Stimulated activated CD4-positive, alpha-beta T cell treated with anti-CD3 and anti-CD28 coated beads, Interleukin-2, amount 100 ng/mL, for 48 hours (primary cell): ENCODE data around the gene LMO4.

Source experiments
- DNase-seq, 2 donors: peaks; one replicate each; pipeline ENCODE4 v3.0.0-alpha.2; 2020

Gene LMO4

DNA sequence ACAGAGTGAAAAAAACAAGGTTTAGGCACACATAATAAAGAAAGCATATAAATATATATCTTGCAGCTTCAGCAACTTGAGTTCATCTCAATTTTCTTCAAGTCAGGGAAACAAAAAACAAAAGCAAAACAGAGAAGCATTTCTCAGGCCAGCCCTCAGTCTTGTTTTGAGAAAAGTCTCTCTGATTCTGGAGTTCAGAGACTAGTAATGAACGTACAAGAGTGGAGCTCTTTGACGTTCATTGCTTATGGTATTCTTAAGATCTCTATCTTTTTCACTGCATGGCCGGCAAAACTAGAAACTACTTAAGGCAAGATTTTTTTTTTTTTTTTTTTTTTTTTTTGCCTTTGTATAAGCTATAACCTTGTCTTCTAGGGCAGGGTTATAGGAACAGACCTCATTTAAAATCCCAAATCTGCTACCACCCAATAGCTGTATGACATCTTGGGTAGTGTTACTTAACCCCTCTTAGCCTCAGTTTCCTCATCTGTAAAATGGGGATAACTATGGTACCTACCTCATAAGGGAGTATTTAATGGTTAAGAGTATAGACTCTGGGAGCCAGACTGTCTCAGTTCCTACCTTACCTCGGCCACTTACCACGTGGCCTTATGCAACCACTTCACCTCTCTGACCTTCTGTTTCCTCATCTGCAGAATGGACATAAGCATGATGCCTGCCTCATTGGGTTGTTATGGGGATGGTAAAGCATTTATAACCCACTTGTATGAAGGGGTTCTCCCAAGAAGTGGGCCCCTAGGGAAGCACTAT lies 33.6 kb downstream of the LMO4 start:
- DNase-seq, result no peak

GRCh38 chr1:87362834-87363426 lies 34.2 kb downstream of the LMO4 start:
- no peak for DNase-seq

- no peak for DNase-seq
These were observed 38.9 kb downstream of the LMO4 start for GRCh38 chr1:87367549-87367948.

DNA sequence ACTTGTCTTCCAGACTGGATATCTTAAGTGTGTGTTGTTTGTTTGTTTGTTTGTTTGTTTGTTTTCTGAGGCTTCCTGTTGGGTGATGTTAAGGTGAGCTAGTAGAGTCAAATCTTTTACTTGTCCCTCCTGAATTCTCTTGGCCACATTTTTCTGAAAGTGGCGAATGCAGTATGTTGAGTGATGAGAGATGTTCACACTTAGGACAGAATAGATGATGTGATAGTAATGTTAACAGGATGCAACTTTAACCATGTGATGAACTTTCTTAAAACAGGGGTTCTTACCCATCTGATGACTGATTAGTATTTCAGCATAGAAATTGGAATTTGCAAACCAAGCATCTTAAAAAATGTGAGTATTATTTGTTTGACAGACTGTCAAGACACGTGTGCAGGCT lies 40.2 kb downstream of the LMO4 start:
- no peak for DNase-seq

DNA sequence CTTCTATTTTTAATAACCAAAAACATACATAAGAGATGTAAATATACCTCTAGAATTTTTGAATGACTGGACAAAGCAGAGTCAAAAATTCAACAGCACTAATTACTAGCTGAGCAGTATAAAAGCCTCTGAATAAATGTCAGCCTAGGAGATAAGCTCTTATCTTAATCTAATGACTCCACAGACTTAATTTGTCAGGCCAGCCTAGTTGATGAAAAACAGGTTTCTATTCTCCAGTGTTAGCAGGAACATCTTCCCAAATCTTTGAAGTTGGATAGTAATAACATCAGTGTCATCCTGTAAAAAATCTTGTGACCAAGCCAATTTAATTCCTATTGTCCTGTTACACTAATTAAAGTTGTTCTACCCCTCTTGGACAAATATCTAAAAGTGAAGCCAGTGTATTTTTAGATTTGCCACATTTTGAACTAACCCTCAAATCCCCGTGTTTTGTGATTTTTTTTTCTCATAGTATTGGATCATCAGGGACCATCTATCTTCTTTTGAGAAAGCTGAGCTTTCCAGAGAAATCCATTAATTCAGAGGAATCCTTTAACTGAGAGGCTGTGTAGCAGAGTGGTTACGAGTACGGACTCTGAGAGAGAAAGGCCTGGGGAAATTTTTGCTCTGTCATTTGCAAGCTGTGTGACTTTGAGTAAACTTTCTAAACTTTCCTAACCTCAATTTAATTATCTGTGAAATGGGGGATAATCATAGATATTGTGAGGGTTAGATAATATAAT lies 41.2 kb downstream of the LMO4 start:
- DNase-seq, result no peak

GRCh38 chr1:87370544-87370943 lies 41.9 kb downstream of the LMO4 start:
- DNase-seq, result no peak

- no peak for DNase-seq
These were observed 50.6 kb downstream of the LMO4 start for GRCh38 chr1:87379306-87379705.

GRCh38 chr1:87386217-87386790 lies 57.6 kb downstream of the LMO4 start:
- DNase-seq, result no peak

DNA sequence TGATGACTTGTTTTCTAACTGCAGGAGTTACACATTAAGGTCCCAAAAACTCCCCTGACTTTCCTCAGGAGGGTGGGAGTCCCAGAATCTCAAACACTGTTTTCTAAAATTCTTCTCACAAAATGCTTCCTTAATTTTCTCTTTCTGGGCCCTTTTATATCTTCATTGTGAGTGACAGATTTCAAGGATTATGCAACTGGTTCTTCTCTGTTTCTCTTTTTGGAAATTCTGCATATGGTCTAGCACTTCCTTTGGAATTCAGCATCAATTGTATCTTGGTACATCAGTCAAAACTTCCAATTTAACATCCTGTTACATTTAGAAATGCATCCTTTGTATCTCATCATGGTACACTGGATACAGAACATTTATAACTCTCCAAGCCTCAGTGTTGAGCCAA lies 59.7 kb downstream of the LMO4 start:
- no peak for DNase-seq

DNA sequence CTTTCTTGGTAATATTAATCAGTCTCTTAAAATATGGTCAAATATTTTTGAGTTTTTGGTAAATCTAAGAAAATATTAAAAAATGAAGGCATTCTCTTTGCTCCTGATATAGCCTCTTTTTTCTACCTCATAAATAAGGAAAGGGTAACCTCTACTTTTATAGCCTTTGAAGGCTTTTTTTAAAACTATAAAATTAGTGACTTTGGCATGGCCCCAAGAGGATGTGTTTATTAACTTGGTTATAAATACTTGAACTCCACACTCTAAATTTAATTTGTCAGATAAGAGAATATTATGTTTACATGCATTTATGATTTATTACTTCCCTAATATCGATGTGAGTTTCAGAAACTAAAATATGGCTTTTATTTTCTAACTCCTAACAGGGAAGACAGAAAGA lies 60.3 kb downstream of the LMO4 start:
- DNase-seq, result no peak

- DNase-seq, result no peak
These were observed 60.9 kb downstream of the LMO4 start for GRCh38 chr1:87389546-87389945.

- no peak for DNase-seq
These were observed 63.8 kb downstream of the LMO4 start for GRCh38 chr1:87392248-87393192.

GRCh38 chr1:87393445-87394085 lies 64.9 kb downstream of the LMO4 start:
- DNase-seq, result no peak

DNA sequence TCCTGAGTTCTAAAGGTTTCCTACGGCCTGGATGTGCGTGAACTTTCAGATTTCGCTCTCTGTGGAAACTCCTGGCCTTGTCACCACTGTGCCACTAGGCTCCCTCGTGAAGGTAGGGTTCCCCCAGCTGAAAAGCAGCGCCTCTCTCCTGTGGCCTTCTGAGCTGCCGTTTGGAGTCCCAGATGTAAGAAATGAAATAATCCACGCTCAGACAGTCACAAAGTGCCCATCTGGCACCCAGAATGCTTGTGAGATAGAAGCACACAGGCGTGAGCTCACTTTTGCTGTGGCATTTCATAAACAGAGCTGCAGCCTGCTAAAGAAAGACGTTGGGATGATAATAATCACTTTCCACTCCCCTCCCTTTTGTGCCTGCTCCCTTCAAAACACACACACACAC lies 65.8 kb downstream of the LMO4 start:
- DNase-seq, result no peak

DNA sequence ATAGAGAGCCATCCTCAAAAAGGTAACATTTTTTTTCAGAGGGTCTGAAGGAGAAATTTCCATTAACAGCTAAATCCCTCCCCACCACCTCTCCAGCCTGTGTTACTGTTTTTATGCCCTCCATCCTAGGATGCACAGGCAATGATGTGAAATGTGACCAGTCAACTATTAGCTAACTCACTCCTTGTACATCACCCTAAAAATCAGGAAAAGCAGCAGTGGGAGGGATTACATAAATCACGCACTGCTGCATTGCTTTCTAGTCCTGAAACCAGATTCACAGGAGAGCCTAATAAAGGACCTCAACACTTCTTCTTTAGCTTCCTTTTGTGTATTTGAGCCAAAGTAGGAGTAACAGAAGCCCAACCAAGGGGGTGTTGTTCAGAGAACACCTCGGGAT lies 66.3 kb downstream of the LMO4 start:
- no peak for DNase-seq
